ENCODE data around the gene TBX10. TPM values are rescaled to one million over a fixed set of nuclear protein-coding genes. Genes with fewer than 3 reads are reported as not detected.
A peak's percentile ranks its signal among the peaks of the same experiment; 100 is the strongest.
"Not testable (repeated sequence)": the region's sequence is repeated elsewhere in the genome, so short reads cannot be mapped to it uniquely, and the experiment has no call there.

The TBX10 gene
- total RNA-seq, 1 donor from 2014 or later, result not detected

DNA sequence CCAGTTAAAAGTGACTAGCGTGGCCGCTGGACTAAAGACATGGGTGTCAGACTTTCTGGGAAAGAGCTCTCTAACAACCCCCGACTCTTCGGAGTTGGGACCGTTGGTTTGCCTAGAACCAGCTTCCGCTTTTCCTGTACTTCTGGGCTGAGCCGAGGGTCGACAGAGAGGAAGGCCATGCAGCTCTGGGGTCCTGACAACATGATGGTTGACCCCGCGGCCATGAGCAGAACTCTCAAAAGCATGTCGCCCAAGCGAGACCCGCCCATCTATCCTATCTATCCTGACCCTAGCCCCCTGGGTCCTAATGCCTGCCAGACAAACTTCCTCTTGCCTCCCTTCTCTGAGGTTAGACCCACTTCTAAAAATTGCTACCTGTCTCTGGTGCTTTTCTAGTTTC, 18.9 kb downstream of the TBX10 start:
- H3K9me3 Mint-ChIP-seq (ENCODE audit: unreplicated experiment); H3K27me3 Mint-ChIP-seq (ENCODE audit: unreplicated experiment); H3K36me3 Mint-ChIP-seq (ENCODE audit: unreplicated experiment); DNase-seq (ENCODE audit: extremely low spot score, unreplicated experiment): not testable (repeated sequence)
- peak overlapping the region; percentile 81 for H3K4me3 Mint-ChIP-seq (ENCODE audit: unreplicated experiment)
- peaks cover 12% of the 10 kb centered on the region for H3K4me1 Mint-ChIP-seq (ENCODE audit: unreplicated experiment)
- H3K27ac Mint-ChIP-seq (ENCODE audit: unreplicated experiment), result peak overlapping the region; percentile 24

DNA sequence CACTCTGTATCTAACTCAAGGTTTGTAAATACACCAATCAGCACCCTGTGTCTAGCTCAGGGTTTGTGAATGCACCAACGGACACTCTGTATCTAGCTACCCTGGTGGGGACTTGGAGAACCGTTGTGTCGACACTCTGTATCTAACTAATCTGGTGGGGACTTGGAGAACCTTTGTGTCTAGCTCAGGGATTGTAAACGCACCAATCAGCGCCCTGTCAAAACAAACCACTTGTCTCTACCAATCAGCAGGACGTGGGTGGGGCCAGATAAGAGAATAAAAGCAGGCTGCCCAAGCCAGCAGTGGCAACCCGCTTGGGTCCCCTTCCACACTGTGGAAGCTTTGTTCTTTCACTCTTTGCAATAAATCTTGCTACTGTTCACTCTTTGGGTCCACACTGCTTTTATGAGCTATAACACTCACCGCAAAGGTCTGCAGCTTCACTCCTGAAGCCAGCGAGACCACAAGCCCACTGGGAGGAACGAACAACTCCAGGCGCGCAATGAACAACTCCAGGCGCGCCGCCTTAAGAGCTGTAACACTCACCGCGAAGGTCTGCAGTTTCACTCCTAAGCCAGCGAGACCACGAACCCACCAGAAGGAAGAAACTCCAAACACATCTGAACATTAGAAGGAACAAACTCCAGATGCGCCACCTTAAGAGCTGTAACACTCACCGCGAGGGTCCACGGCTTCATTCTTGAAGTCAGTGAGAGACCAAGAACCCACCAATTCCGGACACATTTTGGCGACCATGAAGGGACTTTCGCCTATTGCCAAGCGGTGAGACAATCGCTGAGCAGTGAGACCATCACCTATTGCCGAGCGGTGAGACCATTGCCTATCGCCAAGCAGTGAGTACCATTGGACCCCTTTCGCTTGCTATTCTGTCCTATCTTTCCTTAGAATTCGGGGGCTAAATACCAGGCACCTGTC, 19.6 kb downstream of the TBX10 start:
- H3K36me3 Mint-ChIP-seq (ENCODE audit: unreplicated experiment); DNase-seq (ENCODE audit: extremely low spot score, unreplicated experiment); H3K27me3 Mint-ChIP-seq (ENCODE audit: unreplicated experiment); H3K9me3 Mint-ChIP-seq (ENCODE audit: unreplicated experiment): not testable (repeated sequence)
- peaks cover 12% of the 10 kb centered on the region for H3K4me1 Mint-ChIP-seq (ENCODE audit: unreplicated experiment)
- H3K27ac Mint-ChIP-seq (ENCODE audit: unreplicated experiment), result peak overlapping the region; percentile 39
- H3K4me3 Mint-ChIP-seq (ENCODE audit: unreplicated experiment), result peak overlapping the region; percentile 81

DNA sequence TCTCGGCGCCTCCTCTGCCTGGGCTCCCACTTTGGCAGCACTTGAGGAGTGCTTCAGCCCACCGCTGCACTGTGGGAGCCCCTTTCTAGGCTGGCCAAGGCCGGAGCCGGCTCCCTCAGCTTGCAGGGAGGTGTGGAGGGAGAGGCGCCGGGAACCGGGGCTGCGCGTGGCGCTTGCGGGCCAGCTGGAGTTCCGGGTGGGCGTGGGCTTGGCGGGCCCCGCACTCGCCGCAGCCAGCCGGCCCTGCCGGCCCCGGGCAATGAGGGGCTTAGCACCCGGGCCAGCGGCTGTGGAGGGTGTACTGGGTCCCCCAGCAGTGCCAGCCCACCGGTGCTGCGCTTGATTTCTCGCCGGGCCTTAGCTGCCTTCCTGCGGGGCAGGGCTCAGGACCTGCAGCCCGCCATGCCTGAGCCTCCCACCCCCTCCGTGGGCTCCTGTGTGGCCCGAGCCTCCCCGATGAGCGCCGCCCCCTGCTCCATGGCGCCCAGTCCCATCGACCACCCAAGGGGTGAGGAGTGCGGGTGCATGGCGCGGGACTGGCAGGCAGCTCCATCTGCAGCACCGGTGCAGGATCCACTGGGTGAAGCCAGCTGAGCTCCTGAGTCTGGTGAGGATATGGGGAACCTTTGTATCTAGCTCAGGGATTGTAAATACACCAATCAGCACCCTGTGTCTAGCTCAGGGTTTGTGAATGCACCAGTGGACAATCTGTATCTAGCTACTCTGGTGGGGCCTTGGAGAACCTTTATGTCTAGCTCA, 20.5 kb downstream of the TBX10 start:
- not testable (repeated sequence) for H3K27ac Mint-ChIP-seq (ENCODE audit: unreplicated experiment); DNase-seq (ENCODE audit: extremely low spot score, unreplicated experiment); H3K36me3 Mint-ChIP-seq (ENCODE audit: unreplicated experiment); H3K9me3 Mint-ChIP-seq (ENCODE audit: unreplicated experiment); H3K27me3 Mint-ChIP-seq (ENCODE audit: unreplicated experiment)
- H3K4me1 Mint-ChIP-seq (ENCODE audit: unreplicated experiment), result peaks cover 16% of the 10 kb centered on the region
- H3K4me3 Mint-ChIP-seq (ENCODE audit: unreplicated experiment), result peak overlapping the region; percentile 81

DNA sequence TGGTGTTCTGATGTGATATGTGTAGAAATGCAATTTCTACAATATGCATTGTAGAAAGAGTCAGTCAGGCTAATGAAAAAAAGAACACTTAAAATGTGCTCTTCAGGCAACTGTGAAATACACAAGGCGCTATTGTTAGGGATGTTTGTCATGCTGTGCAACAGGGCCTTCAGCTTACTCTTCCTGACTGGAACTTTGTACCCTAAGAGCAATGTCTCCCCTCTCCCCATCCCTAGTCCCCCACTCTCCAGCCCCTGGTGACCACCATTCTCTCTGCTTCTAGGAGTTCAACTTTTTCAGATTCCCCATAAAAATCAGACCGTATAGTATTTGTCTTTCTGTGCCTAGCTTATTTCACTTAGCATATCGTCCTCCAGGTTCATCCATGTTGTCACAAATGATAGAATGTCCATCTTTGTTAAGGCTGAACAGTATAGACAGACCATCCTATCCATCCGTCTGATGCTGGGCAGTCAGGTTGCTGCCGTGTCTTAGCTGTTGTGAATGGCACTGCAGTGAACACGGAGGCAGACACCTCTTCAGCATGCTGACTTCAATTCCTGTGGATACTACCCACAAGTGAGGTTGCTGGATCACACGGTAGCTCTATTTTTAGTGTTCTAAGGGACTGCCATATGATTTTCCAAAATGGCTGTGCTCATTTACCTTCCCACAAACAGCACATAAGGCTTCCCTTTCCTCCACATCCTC, 22.2 kb downstream of the TBX10 start:
- Mint-ChIP-seq H3K27me3 (ENCODE audit: unreplicated experiment) (no peaks in the 10 kb centered on the region), H3K9me3 (ENCODE audit: unreplicated experiment) (no peaks in the 10 kb centered on the region)

DNA sequence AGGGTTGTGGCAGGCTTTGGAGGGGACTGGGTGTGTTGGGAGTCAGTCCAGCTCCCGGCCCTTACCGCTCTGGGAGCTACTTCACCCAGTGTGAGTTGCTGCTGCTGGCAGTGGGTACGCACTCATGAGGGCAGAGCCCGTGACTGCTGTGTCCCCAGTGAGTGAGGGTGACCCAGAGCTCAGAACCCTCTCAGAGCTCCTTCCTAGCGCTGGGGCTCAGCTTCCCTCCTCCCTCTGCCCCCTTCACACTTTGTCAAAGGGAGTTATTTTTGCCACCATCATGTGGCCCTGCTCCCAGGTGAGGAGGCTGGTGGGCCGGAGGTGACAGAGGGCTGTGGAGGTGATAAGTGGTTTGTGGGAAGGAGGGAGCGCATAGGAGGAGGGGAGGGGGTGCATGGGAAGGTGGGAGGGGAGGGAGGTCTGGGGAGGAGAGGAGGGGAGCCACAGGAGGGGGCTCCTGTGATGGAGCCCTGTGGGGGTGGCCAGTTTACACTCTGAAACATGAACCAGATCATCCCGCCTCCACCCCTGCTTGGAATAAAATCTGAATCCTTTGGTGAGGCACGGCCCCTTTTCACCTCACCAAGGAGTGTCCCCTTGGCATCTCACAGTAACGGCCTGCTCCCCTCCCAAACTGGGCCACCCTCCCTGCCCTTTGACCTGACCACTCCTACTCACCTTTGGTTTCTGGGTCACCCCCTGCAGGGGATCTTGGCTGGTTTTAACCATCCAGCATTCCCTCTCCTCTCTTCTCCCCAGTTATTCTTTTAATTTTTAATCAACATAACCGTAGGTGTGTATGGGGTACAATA, 22.9 kb downstream of the TBX10 start:
- Mint-ChIP-seq H3K36me3 (ENCODE audit: unreplicated experiment) (peaks cover 10% of the 10 kb centered on the region), H3K4me3 (ENCODE audit: unreplicated experiment) (no peak overlapping the region), H3K4me1 (ENCODE audit: unreplicated experiment) (peaks cover 16% of the 10 kb centered on the region), H3K9me3 (ENCODE audit: unreplicated experiment) (no peaks in the 10 kb centered on the region), H3K27ac (ENCODE audit: unreplicated experiment) (no peak overlapping the region), H3K27me3 (ENCODE audit: unreplicated experiment) (no peaks in the 10 kb centered on the region)
- TF ChIP-seq, protein P1, sequence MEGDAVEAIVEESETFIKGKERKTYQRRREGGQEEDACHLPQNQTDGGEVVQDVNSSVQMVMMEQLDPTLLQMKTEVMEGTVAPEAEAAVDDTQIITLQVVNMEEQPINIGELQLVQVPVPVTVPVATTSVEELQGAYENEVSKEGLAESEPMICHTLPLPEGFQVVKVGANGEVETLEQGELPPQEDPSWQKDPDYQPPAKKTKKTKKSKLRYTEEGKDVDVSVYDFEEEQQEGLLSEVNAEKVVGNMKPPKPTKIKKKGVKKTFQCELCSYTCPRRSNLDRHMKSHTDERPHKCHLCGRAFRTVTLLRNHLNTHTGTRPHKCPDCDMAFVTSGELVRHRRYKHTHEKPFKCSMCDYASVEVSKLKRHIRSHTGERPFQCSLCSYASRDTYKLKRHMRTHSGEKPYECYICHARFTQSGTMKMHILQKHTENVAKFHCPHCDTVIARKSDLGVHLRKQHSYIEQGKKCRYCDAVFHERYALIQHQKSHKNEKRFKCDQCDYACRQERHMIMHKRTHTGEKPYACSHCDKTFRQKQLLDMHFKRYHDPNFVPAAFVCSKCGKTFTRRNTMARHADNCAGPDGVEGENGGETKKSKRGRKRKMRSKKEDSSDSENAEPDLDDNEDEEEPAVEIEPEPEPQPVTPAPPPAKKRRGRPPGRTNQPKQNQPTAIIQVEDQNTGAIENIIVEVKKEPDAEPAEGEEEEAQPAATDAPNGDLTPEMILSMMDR (IDR thresholded peaks at IDR 0.05), result no peak
- DNase-seq (ENCODE audit: extremely low spot score, unreplicated experiment), result no peak

More for the DNA sequence above, 22.2 kb downstream of the TBX10 start:
- TF ChIP-seq, protein P1 (IDR thresholded peaks at IDR 0.05), result no peak
- Mint-ChIP-seq H3K4me3 (ENCODE audit: unreplicated experiment) (no peak overlapping the region), H3K27ac (ENCODE audit: unreplicated experiment) (no peak overlapping the region), H3K4me1 (ENCODE audit: unreplicated experiment) (peaks cover 16% of the 10 kb centered on the region), H3K36me3 (ENCODE audit: unreplicated experiment) (peaks cover 5% of the 10 kb centered on the region)
- no peak for DNase-seq (ENCODE audit: extremely low spot score, unreplicated experiment)

Measured in osteocyte (in vitro differentiated cells).